Measurements from ENCODE around the gene ADORA2A.

GRCh38 chr22:24435323-24435645, 7.9 kb downstream of the ADORA2A start:
- TF ChIP-seq CTCF (IDR thresholded peaks at IDR 0.05) (no peak), POLR2A (IDR thresholded peaks at IDR 0.05) (no peak)

Measured in heart left ventricle (tissue), 13 donors.